Right lobe of liver (tissue), 4 donors: ENCODE results near the gene NCAPD3.

ENCODE experiments used
- CTCF ChIP-seq, 4 donors: fragments of 200-600 bp in 3 of 4; fragments of 450-650 bp in 1 of 4; IDR thresholded peaks; one replicate each; pipeline versions ENCODE4 v1.5.1 to v1.8.0; 2016 to 2022; ENCODE audit warnings: antibody characterized with exemption in 4 of 4, mild to moderate bottlenecking in 2 of 4
- POLR2A ChIP-seq: fragments of 450-650 bp; IDR thresholded peaks from one replicate; pipeline ENCODE4 v1.6.1; 2017; ENCODE audit warnings: antibody characterized with exemption, mild to moderate bottlenecking
- donor health status: DM: no; HTN: no; CAD: no.
- donor health status: DM: no; HTN: no; CAD: no.
- donor health status: DM: no; HTN: yes; CAD: no.

- no peak for TF ChIP-seq CTCF (IDR thresholded peaks at IDR 0.05)
- TF ChIP-seq POLR2A: no peak
Measured at GRCh38 chr11:134245434-134245833, 21.7 kb upstream of the NCAPD3 start.
